Activated CD4-positive, CD25-positive, alpha-beta regulatory T cell (primary cell): Measurements from ENCODE around the gene LBHD2.

Experiments
- DNase-seq, 4 experiments: peaks; one replicate each; lab custom pipeline; 2025; lab: John Stamatoyannopoulos, UW

Gene LBHD2

GRCh38 chr14:103132381-103133209 lies 48.6 kb downstream of the LBHD2 start:
- no peak for DNase-seq

- no peak for DNase-seq
These were observed 49.5 kb downstream of the LBHD2 start for GRCh38 chr14:103133210-103134140.

GRCh38 chr14:103134405-103134804 lies 50.4 kb downstream of the LBHD2 start:
- no peak for DNase-seq

GRCh38 chr14:103134919-103135318 lies 50.9 kb downstream of the LBHD2 start:
- no peak for DNase-seq

- no peak for DNase-seq
These were observed 51.6 kb downstream of the LBHD2 start for GRCh38 chr14:103135333-103136260.

- DNase-seq, result no peak
These were observed 52.6 kb downstream of the LBHD2 start for GRCh38 chr14:103136388-103137271.

- no peak for DNase-seq
These were observed 53.8 kb downstream of the LBHD2 start for GRCh38 chr14:103137689-103138300.

- no peak for DNase-seq
These were observed 54.5 kb downstream of the LBHD2 start for GRCh38 chr14:103138301-103139131.

- DNase-seq, result no peak
These were observed 55.4 kb downstream of the LBHD2 start for GRCh38 chr14:103139132-103140025.
